Ectodermal cell (in vitro differentiated cells): ENCODE data around the gene NEK8.
"Not testable (repeated sequence)": the region's sequence is repeated elsewhere in the genome, so short reads cannot be mapped to it uniquely, and the experiment has no call there.

Source experiments
- H3K27ac ChIP-seq: 2 replicates; pipeline ENCODE4 v1.7.0; 2013; ENCODE audit warnings: mild to moderate bottlenecking, low read depth, low read length; ENCODE audit not compliant: insufficient read depth, poor library complexity, severe bottlenecking
- H3K27me3 ChIP-seq: 2 replicates; pipeline ENCODE4 v1.7.0; 2013; ENCODE audit warnings: mild to moderate bottlenecking, low read length; ENCODE audit not compliant: insufficient read depth, control insufficient read depth, poor library complexity, severe bottlenecking
- H3K36me3 ChIP-seq: one replicate; pipeline ENCODE4 v1.7.0; 2013; ENCODE audit warnings: low read length; ENCODE audit not compliant: control insufficient read depth, insufficient read depth
- H3K4me1 ChIP-seq: one replicate; pipeline ENCODE4 v1.7.0; 2013; ENCODE audit warnings: low read length; ENCODE audit not compliant: control insufficient read depth, insufficient read depth
- H3K4me3 ChIP-seq: 2 replicates; pipeline ENCODE4 v1.7.0; 2013; ENCODE audit warnings: low read depth, low read length, control low read depth; ENCODE audit not compliant: insufficient read depth
- H3K9me3 ChIP-seq: 2 replicates; pipeline ENCODE4 v1.7.0; 2013; ENCODE audit warnings: mild to moderate bottlenecking, low read length, moderate library complexity; ENCODE audit not compliant: control insufficient read depth
- WGBS, 2 experiments: methylation state at CpG; one replicate each; pipeline ENCODE4 v1.1.7; 2013; ENCODE audit warnings: missing lambda C conversion rate in 2 of 2; 5-methylcytosine and 5-hydroxymethylcytosine counted together

NEK8 gene

GRCh38 chr17:28774206-28774605, 45.6 kb downstream of the NEK8 start:
- no peaks in the 10 kb centered on the region for H3K4me1 ChIP-seq
- no peaks in the 10 kb centered on the region for H3K27me3 ChIP-seq
- WGBS, 2 experiments: 83 to 90% methylated on average over 3 of the region's 3 CpGs
- no peak overlapping the region for H3K4me3 ChIP-seq
- no peak overlapping the region for H3K27ac ChIP-seq
- H3K36me3 ChIP-seq: no peaks in the 10 kb centered on the region
- no peaks in the 10 kb centered on the region for H3K9me3 ChIP-seq

GRCh38 chr17:28777178-28777577, 48.6 kb downstream of the NEK8 start:
- 90 to 96% methylated on average over 1 of the region's 1 CpG for WGBS, 2 experiments
- Histone ChIP-seq H3K27me3 (no peaks in the 10 kb centered on the region), H3K4me1 (no peaks in the 10 kb centered on the region), H3K4me3 (no peak overlapping the region), H3K9me3 (no peaks in the 10 kb centered on the region), H3K27ac (no peak overlapping the region), H3K36me3 (peaks cover 3% of the 10 kb centered on the region)

DNA sequence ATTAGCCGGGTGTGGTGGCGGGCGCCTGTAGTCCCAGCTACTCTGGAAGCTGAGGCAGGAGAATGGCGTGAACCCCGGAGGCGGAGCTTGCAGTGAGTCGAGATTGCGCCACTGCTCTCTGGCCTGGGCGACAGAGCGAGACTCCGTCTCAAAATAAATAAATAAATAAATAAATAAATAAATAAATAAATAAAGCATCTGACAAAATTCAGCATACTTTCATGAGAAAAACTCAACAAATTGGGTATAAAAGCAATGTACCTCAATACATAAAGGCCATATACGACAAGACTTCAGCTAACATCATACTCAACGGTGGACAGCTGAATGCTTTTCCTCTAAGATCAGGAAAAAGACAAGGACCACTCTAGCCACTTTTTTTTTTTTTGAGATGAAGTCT, 51.0 kb downstream of the NEK8 start:
- not testable (repeated sequence) for H3K4me3 ChIP-seq, H3K27me3 ChIP-seq, H3K9me3 ChIP-seq, H3K27ac ChIP-seq, H3K36me3 ChIP-seq, H3K4me1 ChIP-seq
- 93 to 95% methylated on average over 10 of the region's 13 CpGs for WGBS, 2 experiments

- peaks cover 3% of the 10 kb centered on the region for H3K36me3 ChIP-seq
- H3K4me1 ChIP-seq: no peaks in the 10 kb centered on the region
- no peak overlapping the region for H3K27ac ChIP-seq
- no peaks in the 10 kb centered on the region for H3K27me3 ChIP-seq
- 94% methylated on average over 3 of the region's 3 CpGs for WGBS, 2 experiments
- no peak overlapping the region for H3K4me3 ChIP-seq
- H3K9me3 ChIP-seq: no peaks in the 10 kb centered on the region
Observed at GRCh38 chr17:28783161-28783560, 54.6 kb downstream of the NEK8 start.

DNA sequence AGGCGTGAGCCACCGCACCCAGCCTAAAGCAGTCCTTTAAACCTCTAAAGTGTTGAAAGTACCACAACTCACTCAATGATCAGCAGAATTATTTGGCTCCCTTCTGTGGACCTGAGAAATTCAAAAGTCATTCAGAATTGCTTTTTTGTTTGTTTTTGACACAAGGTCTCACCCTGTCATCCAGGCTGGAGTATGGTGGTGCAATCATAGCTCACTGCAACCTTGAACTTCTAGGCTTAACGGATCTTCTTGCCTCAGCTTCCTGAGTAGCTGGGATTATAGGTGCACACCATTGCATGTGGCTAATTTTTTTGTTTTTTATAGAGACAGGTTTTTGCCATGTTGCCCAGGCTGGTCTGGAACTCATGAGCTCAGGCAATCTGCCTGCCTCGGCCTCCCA, 59.5 kb downstream of the NEK8 start:
- 94 to 96% methylated on average over 4 of the region's 4 CpGs for WGBS, 2 experiments

More for the DNA sequence above, 59.5 kb downstream of the NEK8 start:
- Histone ChIP-seq H3K9me3 (no peaks in the 10 kb centered on the region), H3K36me3 (no peaks in the 10 kb centered on the region), H3K4me1 (no peaks in the 10 kb centered on the region), H3K27me3 (no peaks in the 10 kb centered on the region), H3K4me3 (no peak overlapping the region), H3K27ac (no peak overlapping the region)
